HepG2 (cell line): Measurements from ENCODE around the gene FMC1. TPM values are rescaled to one million over a fixed set of nuclear protein-coding genes. Genes with fewer than 3 reads are reported as not detected.

Source experiments
- CCAR2 ChIP-seq: fragments of 200-400 bp; formaldehyde crosslinking; optimal IDR thresholded peaks from 2 replicates; pipeline ENCODE3; 2018; ENCODE audit warnings: low read depth, mild to moderate bottlenecking, low read length, moderate library complexity
- RAD51 ChIP-seq: fragments of 450-650 bp; IDR thresholded peaks from 2 replicates; pipeline ENCODE4 v1.6.1; 2016; ENCODE audit warnings: borderline replicate concordance
- TBX2 ChIP-seq: sonication (generic); formaldehyde crosslinking; IDR thresholded peaks from 2 replicates; pipeline ENCODE4 v1.5.0; 2020; ENCODE audit warnings: missing genetic modification reagents, mild to moderate bottlenecking, borderline replicate concordance
- ZFP82 ChIP-seq: sonication (generic); formaldehyde crosslinking; IDR thresholded peaks from 2 replicates; pipeline ENCODE4 v1.5.1; 2020; ENCODE audit warnings: mild to moderate bottlenecking, missing genetic modification reagents, borderline replicate concordance
- ZNF407 ChIP-seq: sonication (generic); formaldehyde crosslinking; IDR thresholded peaks from one replicate; pipeline ENCODE4 v1.5.1; 2020; ENCODE audit warnings: mild to moderate bottlenecking, missing genetic modification reagents; ENCODE audit errors: not compliant biosample characterization
- ZNF530 ChIP-seq: sonication (generic); formaldehyde crosslinking; IDR thresholded peaks from 2 replicates; pipeline ENCODE4 v1.5.0; 2020; ENCODE audit warnings: low read depth, mild to moderate bottlenecking, missing genetic modification reagents
- ZNF550 ChIP-seq: sonication (generic); formaldehyde crosslinking; IDR thresholded peaks from 2 replicates; pipeline ENCODE4 v1.4.0; 2020; ENCODE audit warnings: mild to moderate bottlenecking, missing genetic modification reagents, borderline replicate concordance
- ZNF552 ChIP-seq: sonication (generic); formaldehyde crosslinking; IDR thresholded peaks from 2 replicates; pipeline ENCODE4 v1.9.0; 2022; ENCODE audit warnings: missing genetic modification reagents, mild to moderate bottlenecking, borderline replicate concordance
- ZNF724P ChIP-seq: sonication (generic); formaldehyde crosslinking; IDR thresholded peaks from 2 replicates; pipeline ENCODE4 v1.8.0; 2022; ENCODE audit warnings: missing genetic modification reagents, borderline replicate concordance
- polyA plus RNA-seq, 8 experiments: library from polyadenylated mRNA; depleted of rRNA in 3 of 8; stranded (reverse) in 7 of 8; unstranded in 1 of 8; fragments of >200 nt; fragmentation: Illumina TruSeq in 4 of 8; extraction: Trizol in 4 of 8; gene quantifications; 2 replicates each; pipeline versions ENCODE4 v1.2.1 to v1.2.3, GENCODE V29; 2011 to 2016; ENCODE audit warnings: low read depth in 4 of 8, missing spikeins in 1 of 8, mixed read lengths in 1 of 8; ENCODE audit not compliant: insufficient read depth in 1 of 8
- total RNA-seq, 5 experiments: library from RNA; depleted of rRNA; stranded (reverse); fragments of >200 nt; fragmentation: Illumina TruSeq; extraction: Trizol; gene quantifications; 2 replicates each; pipeline ENCODE4 v1.2.3, GENCODE V29; 2016; ENCODE audit warnings: low read depth in 1 of 5
- TF ChIP-seq, protein P1 (sequence below): sonication (generic); formaldehyde crosslinking; IDR thresholded peaks from 2 replicates; pipeline ENCODE4 v1.9.0; 2021; ENCODE audit warnings: missing genetic modification reagents, mild to moderate bottlenecking, borderline replicate concordance
- TF ChIP-seq, protein P2 (sequence below): sonication (generic); formaldehyde crosslinking; IDR thresholded peaks from 2 replicates; pipeline ENCODE4 v1.5.0; 2020; ENCODE audit warnings: mild to moderate bottlenecking, missing genetic modification reagents
- TF ChIP-seq, protein P3 (sequence below): sonication (generic); formaldehyde crosslinking; IDR thresholded peaks from 2 replicates; pipeline ENCODE4 v1.8.1; 2022; ENCODE audit warnings: low read depth, mild to moderate bottlenecking, missing genetic modification reagents

FMC1 gene
- total and polyA plus RNA-seq, 2 of the 13 experiments (the other 11 are each of a cell fraction or from before 2014, with no cell fraction given) = 39.2 to 50.7 TPM

DNA sequence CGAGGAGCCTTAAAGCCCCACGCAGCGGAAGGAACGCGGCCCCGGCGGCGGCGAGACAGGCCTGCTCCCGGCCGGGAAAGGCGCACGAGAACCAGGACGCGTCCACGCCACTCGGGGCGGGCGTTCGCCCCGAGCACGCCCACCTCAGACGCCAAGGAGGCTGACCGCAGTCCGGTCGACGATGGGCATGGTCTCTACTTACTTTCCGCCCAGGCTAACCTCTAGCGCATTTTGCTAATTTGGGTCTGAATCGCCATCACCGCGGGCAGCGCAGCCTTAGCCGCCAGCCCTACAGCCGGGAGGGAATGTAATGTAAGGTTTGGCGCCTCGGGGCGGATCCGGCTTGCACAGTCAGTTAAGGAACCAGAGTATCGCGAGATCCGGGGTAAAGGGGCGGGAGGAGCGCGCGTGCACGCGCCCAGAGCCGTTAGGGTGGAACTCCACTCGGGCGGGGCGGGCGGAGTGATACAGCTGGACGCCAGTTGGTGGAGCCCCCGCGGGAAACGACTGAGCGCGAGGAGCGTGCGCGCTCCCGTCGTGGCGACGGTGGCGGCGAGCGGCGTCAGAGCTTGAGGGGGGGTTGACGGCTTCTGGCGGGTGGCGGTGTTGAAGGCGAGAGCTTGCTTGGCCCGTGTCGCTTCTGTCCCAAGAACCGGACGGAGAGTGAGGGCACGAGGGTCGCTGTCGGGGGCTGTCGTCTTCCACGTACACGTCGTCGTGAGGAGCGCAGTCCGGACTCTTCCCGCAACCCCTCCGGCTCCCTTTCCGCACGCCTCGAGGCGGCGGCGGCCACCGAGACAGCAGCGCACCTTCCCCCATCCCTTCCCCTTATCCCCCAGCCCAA, 18.5 kb downstream of the FMC1 start, which contains the start of gene LUC7L2 (continued):
- TF ChIP-seq ZNF407 (CRISPR knock-in tag) (no peak), CCAR2 (no peak), ZNF552 (0 out of 2 replicates have a peak, but pooled peaks have one; percentile 16), RAD51 (no peak), ZNF530 (CRISPR knock-in tag) (no peak), ZNF550 (CRISPR knock-in tag) (no peak), TBX2 (CRISPR knock-in tag) (peak; percentile 76), ZNF724P (CRISPR knock-in tag) (no peak; the same call in 1 of the 2 replicates), ZFP82 (CRISPR knock-in tag) (0 out of 2 replicates have a peak, but pooled peaks have one; percentile 63)
- TF ChIP-seq, protein P1, sequence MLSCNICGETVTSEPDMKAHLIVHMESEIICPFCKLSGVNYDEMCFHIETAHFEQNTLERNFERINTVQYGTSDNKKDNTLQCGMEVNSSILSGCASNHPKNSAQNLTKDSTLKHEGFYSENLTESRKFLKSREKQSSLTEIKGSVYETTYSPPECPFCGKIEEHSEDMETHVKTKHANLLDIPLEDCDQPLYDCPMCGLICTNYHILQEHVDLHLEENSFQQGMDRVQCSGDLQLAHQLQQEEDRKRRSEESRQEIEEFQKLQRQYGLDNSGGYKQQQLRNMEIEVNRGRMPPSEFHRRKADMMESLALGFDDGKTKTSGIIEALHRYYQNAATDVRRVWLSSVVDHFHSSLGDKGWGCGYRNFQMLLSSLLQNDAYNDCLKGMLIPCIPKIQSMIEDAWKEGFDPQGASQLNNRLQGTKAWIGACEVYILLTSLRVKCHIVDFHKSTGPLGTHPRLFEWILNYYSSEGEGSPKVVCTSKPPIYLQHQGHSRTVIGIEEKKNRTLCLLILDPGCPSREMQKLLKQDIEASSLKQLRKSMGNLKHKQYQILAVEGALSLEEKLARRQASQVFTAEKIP (CRISPR knock-in tag) = no peak
- TF ChIP-seq, protein P2, sequence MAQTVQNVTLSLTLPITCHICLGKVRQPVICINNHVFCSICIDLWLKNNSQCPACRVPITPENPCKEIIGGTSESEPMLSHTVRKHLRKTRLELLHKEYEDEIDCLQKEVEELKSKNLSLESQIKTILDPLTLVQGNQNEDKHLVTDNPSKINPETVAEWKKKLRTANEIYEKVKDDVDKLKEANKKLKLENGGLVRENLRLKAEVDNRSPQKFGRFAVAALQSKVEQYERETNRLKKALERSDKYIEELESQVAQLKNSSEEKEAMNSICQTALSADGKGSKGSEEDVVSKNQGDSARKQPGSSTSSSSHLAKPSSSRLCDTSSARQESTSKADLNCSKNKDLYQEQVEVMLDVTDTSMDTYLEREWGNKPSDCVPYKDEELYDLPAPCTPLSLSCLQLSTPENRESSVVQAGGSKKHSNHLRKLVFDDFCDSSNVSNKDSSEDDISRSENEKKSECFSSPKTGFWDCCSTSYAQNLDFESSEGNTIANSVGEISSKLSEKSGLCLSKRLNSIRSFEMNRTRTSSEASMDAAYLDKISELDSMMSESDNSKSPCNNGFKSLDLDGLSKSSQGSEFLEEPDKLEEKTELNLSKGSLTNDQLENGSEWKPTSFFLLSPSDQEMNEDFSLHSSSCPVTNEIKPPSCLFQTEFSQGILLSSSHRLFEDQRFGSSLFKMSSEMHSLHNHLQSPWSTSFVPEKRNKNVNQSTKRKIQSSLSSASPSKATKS = no peak
- TF ChIP-seq, protein P3, sequence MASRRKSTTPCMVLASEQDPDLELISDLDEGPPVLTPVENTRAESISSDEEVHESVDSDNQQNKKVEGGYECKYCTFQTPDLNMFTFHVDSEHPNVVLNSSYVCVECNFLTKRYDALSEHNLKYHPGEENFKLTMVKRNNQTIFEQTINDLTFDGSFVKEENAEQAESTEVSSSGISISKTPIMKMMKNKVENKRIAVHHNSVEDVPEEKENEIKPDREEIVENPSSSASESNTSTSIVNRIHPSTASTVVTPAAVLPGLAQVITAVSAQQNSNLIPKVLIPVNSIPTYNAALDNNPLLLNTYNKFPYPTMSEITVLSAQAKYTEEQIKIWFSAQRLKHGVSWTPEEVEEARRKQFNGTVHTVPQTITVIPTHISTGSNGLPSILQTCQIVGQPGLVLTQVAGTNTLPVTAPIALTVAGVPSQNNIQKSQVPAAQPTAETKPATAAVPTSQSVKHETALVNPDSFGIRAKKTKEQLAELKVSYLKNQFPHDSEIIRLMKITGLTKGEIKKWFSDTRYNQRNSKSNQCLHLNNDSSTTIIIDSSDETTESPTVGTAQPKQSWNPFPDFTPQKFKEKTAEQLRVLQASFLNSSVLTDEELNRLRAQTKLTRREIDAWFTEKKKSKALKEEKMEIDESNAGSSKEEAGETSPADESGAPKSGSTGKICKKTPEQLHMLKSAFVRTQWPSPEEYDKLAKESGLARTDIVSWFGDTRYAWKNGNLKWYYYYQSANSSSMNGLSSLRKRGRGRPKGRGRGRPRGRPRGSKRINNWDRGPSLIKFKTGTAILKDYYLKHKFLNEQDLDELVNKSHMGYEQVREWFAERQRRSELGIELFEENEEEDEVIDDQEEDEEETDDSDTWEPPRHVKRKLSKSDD (CRISPR knock-in tag) = peak; percentile 78; the same call in 1 of the 2 replicates
